Myocyte (in vitro differentiated cells): ENCODE measurements around the gene SIGLEC11. TPM values are rescaled to one million over a fixed set of nuclear protein-coding genes. Genes with fewer than 3 reads are reported as not detected.
"Not testable (repeated sequence)": the region's sequence is repeated elsewhere in the genome, so short reads cannot be mapped to it uniquely, and the experiment has no call there.

ENCODE experiments used
- DNase-seq: peaks from one replicate; pipeline ENCODE4 v3.0.0-alpha.2; 2012; ENCODE audit warnings: low read depth
- total RNA-seq: library from RNA; depleted of rRNA; stranded (reverse); fragments of >200 nt; gene quantifications from 2 replicates; pipeline ENCODE4 v1.2.3, GENCODE V29; 2014

The SIGLEC11 gene
- total RNA-seq, 1 donor from 2014 or later = not detected

DNA sequence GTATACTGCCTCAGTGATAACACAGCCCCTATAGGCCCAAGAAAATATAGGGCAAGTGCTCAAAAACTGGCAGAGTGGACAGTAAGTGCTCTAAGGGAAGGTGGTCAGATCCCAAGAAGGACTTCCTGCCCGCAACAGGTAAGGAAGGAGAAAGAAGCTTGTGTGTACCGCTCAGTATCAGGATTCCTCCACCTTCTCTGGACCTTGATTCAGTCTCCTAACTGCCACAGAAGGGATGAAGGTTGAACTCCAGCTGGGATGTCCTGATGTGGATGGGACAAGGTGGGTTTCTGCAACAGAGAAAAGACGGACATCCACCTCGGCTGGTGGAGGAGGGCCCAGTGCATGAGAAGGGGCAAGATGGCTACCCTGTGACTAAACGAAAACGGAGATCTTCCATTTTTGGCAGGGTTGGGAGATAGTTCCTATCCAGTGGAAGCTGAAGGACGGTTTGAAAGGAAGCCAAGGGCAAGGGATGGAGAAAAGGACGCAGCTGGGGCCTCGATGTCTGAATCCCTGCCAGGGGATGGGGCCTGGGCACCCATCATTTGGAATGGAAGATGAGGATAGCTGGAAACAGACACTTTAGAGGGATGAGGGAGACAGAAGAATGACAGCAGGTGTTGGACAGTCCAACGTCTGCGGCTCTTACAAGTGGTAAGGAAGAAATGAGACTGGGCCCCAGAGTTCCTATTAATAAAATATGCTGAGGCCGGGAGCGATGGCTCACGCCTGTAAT lies 33.3 kb downstream of the SIGLEC11 start:
- DNase-seq = peak; percentile 68

DNA sequence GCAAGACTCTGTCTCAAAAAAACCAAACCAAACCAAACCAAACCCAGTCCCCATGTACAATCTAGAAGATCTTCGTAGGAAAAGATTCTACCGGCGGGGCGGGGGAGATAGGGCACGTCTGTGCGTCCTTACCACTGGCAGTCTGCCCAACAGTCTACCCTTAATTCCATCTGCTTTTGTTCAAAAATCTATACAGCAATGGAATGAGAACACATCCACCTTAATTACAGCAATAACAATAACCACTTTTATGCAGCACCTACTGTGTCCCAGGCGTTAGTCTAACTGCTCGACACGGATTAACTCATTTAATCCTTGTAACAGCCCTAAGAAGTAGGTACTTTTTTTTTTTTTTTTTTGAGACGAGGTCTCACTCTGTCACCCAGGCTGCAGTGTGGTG lies 34.5 kb downstream of the SIGLEC11 start:
- DNase-seq = no peak

DNA sequence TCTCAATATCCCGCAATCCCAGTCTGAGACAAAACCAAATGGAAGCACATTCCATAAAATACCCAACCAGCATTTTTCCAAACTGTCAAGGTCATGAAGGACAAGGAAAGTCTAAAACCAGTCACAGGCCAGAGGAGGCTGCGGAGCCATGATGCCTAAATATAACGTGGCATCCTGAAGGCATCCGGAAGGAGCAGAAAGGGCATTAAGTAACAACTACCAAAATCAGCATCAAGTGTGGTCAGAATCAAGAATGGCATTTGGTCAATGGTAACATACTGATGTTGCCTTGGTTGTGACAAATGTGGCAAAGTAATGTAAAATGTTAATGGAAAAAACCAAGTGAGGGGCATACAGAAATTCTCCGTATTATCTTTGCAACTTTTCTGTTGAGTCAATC lies 35.5 kb downstream of the SIGLEC11 start:
- DNase-seq = peak; percentile 32

DNA sequence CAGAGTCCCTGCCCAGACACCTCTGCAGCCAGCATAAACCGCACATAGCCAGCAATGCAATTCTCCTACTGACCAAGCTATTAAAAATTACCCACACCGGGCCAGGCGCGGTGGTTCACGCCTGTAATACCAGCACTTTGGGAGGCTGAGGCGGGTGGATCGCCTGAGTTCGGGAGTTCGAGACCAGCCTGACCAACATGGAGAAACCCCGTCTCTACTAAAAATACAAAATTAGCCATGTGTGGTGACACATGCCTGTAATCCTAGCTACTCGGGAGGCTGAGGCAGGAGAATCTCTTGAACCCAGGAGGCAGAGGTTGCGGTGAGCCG lies 36.1 kb downstream of the SIGLEC11 start:
- DNase-seq = not testable (repeated sequence)

DNA sequence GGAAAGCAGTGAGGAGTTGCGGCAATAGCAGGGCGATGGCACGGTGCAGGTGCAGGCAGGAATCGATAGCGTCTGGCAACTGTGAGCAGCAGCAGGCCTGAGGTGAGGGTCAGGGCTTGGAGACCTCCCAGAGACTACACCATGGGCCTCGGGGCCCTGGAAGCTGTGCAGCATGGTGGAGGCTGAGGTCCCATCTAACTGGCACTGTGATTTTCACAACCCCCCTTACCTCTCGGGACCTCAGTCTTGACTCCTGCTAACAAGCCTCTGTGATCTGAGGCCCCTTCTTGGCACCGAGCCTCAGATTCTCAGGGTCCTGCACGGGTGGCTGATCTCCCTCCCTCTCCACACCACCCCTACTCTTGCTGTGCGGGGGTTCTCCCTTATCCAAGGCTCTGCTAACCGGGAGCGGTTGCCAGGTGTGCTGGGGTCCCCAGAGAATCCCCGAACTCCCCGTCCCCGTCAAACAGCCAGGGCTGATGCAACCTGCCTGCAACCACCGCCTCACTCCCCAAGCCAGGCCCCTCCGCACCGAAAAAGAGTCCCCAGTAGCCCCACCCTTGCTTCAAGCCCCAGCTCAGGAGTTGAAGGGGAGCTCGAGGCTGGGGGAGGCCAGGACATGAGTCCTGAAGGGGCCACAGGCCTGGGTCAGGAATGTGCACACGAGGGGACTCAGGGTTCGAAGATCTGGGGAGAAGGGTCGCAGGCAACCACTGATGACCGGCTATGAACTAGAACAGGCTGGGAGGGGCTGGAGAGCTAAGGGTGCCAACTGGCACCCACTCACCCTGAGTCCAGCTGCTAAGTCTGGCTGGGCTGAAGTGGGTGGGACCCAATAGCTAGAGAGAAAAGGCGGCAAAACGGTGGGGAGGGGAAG lies 36.7 kb downstream of the SIGLEC11 start:
- no peak for DNase-seq

DNA sequence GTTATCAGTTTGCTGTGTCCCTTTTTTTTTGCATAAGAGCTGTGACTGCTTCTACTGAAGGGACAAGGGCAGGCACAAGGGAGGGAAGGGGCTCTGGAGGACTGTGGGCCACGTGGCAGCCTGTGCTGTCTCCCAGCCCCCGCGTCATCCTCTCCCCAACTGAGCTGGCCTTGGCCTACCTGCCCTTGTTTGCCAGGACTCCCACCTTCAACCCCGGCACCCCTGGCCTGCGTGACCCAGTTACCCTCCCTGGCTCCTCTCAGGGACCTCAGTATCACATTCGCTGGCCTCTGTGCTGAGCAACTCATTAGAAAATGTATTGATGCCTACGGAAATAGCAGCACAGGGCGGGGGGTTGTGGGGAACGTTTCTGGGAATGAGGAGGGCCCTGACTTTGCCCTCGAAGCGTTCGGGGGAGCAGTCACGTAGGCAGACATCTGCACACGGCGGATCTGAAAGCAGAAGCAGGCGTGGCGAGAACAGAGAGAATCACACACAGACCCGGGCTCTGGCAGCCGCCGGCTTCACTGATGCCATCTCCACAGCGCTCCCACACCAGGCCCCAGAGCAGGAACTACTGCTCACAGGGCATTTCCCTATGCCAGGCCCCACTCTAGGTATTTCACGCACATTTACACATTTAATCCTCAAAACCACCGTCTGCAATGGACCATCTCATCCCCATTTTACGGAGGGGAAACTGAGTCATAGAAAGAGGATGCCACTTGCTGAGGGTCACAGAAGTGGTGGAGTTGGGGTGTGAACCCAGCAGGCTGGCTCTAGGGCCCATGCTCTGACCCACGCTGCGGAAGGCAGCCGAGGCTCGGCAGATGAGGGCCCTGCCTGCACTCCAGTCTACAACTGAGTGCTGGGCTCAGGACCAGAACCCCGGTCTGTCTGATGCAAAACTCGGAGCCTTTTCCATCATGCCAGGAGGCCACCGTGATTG lies 37.6 kb downstream of the SIGLEC11 start:
- no peak for DNase-seq

DNA sequence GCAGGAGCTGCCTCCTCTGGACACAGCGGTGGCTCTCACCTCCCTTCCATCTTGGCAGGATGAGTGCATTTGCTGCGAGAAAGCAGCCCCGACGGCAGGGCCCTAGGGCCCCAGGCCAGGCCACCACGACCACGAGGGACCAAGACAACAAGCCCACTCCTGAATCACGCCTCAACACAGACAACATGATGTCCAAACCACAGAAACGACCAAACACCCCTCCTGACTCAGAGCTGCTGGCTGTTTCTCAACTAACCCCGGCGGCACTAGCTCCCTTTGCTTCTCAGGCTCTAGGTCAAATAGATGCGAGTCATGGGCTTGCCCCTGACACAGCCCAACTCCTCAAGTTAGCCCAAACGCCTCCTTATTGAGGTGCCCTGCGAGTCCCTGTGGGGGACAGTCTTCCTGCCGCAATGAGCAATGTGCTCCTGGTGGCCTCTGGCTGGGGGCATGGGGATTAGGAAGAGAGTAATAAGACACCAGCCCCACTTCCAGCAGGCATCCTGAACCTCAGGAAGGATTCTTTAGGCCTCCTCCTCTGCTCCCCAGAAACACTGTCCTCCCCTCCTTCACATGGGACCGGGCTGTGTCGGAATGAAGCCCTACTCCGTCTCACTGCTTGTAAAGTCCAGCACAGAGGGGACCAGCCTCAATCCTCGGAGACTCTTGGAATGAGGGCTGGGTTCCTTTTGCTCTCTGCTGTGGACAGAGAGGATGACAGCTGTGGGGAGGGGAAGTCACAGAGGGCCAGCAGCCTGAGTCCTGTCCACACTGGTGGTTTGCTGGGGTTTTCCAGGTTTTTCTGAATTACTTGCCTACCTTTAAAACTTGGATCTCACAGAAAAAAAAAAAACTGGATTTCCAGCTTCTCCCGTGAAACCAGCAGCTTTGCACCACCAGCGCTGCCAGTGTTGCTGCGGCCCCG lies 38.8 kb downstream of the SIGLEC11 start:
- DNase-seq = peak; percentile 78

DNA sequence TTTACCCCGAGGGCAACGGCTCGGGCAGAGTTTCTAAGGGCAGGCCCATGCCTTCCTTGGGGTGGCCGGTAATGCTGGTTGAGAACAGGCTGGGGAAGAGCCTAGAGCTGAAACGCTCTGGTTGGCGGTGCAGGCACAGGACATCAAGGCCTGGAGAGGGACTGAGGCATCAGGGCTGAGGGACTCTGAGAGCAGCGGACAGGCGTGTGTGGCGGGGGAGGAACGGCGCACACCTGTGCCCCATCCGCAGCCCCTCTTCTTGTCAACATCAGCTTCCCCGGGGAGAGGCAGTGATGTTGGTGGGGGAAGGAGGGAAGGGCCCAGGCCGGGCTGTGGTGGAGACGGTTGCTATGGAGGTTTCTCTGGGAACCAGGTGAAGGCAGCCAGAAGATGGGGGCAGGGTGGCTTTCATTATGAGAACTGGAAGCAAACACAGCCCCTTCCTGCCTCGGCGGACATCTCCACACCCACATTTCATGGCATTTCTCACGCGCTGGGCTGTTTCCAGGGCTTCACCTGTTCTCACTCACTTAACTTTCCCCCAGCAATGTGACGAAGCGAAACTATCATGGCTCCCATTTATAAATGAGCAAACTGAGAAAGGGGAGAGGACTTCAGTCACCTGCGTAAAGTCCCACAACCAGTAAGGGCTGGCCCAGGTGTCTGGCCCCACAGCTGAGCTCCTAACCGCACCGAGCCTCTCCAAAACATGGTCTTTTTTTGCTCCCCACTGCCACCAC lies 40.2 kb downstream of the SIGLEC11 start:
- no peak for DNase-seq

DNA sequence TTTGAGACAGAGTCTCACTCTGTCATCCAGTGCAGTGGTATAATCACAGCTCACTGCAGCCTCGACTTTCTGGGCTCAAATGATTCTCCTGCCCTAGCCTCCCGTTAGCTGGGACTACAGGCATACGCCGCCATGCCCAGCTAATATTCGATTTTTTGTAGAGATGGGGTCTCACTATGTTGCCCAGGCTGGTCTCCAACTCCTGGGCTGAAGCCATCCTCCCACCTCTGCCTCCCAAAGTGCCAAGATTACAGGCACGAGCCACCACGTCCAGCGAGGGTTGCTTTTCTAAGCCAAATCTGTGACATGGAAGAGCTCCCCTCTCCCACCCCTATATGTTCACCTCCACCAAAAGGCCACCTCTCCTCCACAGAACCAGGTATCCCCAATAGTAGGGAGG lies 42.9 kb downstream of the SIGLEC11 start:
- DNase-seq = no peak

DNA sequence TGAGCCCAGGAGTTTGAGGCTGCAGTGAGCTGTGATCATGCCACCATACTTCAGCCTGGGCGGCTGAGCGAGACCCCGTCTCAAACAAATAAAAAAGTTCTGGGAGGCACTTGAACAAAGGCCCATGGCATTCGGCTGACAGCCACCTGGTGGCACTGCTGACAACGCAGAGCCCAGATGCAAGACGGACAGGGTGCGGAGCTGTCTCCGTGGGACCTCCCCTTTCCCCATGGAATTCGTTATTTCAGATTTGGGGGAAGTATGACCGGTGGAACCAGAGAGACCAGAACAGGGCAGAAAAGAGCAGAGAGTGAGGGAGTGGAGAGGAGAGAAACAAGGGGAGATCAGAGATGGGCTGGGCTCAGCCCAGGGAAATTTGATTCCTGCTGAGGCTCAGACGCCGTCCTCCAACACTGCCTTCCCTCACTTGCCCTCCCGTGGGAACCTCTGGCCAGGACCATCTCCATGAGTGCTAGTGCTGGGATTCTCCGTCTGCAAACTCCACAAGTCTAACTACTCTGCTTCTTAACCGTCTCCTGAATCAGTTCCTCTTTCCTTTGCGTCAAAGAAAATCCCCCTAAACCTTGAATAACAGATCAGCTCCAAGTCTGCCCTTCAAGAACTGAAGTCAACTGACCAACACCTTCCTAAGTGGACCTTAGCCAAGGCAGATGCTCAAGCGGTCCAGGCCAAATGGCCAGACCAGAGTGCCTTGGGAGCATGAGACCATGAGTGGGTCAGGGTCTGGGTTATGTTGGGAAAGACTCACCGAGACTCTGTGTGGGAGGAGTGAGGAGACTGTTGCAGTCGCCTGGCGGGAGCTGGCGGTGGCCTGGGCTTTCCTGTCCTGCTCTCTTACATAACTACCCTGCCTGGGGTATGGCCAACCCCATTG lies 43.9 kb downstream of the SIGLEC11 start:
- DNase-seq = no peak

DNA sequence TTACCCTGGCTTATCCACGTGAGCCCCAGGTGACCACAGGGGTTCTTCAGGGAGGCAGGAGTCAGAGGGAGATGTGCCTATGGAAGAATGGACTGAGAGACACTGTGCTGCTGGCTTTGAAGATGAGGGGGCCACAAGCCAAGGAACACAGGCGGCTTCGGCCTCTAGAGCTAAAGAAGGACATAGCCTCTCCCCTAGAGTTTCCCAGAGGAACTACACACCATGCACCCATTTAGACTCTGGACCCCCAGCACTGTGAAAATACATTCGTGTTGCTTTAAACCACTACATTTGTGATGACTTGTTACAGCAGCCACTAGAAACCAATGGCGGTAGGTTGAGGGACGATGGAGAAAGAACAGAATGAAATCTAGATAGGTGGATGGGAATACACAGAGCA lies 45.7 kb downstream of the SIGLEC11 start:
- DNase-seq = no peak

DNA sequence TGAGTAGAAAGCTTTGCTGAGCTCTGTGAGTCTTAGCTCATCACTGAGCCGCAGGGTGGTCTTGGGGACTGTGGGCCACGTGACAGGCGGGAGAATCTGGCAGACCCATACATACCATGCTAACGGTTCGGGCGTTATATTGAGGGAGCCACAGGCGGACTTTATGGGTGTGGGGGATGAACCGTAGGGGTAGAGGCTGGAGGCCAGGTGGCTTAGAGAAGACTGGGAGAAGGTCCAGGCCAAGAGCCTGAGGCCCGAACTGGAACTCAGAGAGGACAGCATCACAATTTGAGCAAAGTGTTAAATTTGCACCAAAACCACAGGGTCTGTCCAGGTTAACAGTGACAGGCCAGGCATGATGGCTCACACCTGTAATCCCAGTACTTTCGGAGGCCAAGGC lies 47.3 kb downstream of the SIGLEC11 start:
- no peak for DNase-seq

DNA sequence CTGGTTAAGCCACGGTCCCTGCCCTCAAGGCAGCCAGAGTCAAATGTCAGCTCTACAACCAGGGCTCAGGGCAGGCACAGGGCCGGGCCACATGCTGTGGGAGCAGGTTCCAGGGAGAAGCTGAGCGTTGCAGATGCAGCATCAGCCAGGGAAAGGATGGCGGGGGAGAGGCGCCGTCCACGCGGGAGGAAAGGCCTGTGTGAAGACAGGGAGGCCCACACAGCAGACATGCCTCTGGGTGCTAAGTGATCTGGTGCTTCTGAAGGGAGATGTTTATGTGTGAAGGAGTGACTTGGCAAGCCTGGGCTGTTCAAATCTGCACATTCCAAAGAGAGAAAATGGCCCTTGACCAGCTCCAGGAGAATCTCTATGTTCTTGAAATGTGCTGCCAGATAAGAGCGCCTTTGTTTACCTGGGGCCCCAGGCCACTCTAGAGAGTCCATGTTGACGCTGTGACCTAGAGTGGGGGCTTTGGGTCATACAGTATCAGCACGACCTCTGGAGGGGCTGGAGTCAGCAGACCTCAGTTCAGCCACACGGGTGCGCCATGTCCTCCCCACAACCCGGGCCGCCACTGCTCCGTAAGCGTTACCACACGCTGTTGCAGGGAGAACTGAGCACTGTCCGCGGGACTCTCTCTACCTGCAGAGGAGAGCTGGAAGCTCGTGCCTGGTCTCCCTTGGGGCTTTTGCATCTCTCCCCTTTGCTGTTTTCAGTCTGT lies 47.8 kb downstream of the SIGLEC11 start:
- no peak for DNase-seq

DNA sequence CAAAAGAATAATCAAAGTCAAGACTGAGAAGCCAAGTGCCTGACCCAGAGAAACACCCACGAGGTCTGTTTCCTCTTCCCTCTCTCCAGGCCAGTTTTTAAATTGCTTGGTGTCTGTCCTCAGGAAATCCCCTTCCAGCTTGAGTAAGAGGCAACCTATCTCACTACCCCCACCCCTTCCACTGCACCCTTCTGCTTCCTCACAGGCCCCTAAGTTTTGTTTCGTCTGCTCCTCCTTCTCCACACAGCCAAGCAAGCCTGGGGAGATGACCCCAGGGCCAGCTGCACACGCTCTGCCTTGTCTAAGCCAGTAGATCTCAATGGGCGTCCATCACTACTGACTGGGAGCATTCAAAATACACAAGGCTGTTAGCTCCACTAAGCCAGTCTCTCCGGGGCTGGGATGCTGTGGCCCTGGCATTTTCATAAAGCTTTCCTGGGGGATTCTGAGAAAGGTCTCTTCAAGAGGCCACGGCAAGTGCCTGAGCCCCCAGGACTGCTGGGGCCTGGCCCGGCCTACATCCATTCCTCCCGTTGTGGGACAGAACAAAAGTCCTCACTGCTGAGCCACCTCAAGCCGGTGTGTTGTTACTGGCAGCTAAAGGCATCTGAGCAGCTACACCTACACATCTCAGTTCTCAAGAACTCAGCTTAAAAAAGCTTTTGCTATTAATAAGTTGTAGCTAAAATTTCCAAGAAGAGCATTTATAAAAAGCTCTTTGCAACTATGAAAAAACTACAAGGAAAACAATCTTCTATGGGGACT lies 49.4 kb downstream of the SIGLEC11 start:
- DNase-seq = no peak

DNA sequence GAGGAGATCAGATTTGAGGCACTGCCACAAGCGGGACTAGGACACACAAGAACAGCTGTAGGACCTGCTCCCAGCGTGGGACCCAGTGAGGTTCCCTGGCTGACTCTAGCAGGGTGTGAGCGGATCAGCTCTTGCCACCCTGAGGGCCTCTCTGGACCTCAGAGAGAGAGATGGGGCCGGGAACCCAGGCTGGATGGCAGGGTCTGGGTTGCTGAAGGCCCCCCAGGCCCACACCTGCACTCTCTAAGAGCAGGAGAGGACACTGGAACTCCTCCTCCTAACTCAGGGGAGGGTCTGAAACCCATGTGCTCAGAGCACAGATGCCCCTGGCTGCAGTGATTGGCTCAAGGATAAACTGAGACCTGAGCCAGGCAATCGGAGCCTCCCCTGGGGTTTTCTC lies 50.8 kb downstream of the SIGLEC11 start:
- DNase-seq = no peak

DNA sequence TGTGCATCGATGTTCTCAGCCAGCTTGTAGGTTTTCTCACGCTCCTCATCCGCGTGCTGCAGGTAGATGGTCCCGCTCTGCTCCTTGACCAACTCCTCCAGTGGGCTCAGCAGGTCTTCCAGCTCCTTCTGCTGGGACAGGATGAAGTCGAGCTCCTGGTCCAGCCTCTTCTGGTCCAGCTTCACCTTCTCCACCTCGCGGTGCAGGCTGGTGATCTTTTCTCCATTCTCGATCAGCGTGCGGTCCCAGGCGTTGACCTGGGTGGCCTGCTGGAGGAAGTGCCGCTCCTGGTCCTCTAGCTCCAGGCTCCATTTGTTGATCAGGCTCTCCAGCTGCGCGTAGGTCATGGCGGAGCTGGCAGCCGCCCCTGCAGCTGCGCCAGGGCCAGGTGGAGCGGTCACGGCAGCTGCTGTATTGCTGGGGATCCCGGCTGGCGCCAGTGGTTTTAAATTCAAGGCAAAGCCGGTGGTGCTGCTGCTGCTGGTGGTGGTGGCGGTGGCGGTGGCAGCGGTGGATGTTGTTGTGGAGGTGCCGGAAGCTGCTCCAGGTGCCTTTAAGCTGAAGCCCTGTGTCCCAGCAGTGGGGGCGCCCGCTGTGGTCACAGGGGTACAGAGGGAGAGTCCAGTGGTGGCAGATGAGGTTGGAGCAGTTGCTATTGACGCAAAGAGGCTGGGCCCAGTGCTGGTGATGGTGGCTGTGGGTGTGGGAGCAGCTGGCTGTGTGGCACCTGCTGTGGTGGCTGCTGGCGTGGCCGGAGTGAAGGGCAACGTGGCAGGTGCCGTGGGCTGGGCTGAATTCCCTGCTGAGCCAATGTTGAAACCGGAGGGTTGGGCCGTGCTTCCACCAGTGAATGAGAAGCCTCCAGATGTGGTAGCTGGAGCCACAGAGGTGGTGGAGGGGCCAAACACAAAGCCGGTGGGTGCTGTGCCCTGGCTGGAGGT lies 52.2 kb downstream of the SIGLEC11 start:
- peak; percentile 52 for DNase-seq
